GM21723 (cell line): Measurements from ENCODE around the gene CD163L1.
A peak's percentile ranks its signal among the peaks of the same experiment; 100 is the strongest.

Source experiments
- ATAC-seq: cut with Tn5 transposase; IDR thresholded peaks from one replicate; pipeline ENCODE4 v1.9.1; 2021; ENCODE audit warnings: mild to moderate bottlenecking, moderate library complexity; ENCODE audit not compliant: unreplicated experiment

The CD163L1 gene

DNA sequence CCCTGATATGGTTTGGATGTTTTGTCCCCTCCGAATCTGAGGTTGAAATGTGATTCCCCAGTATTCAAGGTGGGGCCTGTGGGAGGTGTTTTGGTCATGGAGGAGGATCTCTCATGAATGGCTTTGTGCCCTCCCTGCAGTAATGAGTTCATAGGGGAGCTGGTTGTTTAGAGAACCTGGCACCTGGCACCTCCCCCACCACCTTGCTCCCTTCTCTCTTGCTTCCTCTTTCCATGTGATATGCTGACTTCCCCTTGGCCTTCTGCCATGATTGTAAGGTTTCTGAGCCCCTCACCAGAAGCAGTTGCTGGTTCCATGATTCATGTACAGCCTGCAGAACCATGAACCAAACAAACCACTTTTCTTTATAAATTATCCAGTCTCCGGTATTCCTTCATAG, 32.6 kb downstream of the CD163L1 start:
- no peak for ATAC-seq

DNA sequence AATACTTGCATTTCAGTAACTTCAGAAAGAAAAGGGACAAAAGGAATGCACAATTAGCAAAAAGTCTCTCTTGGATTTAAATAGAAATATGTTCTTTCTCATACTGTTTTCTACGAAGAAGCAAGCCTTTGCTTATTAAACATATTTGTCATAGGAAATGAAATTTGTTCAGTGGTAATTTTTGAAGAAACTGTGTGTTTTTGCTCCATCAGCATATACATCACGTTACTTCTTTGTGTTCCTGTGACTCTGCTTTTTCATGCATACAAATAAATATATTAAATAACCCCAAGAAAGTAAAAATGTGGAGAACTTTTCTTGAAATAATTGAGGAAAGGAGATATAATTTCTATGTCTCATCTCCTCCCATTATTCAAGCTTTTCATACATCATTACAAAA, 39.7 kb downstream of the CD163L1 start:
- ATAC-seq = no peak

DNA sequence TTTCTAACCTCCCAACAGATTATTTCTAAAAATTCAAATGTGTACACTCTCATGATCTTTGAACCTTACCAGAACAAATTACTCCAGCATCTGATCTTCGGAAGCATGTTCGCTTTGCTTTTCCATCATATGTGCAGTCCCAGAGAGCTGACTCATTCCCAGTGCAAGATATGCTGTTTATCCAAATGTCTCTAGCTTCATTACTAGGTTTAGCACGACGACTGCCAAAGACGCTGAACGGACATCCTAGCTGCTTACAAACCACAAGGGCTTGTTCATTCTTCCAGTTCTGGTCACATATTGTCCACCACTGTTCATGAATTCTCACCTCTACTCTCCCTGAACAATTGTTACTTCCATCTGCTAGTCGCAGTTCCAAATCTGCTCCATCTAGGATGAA, 40.5 kb downstream of the CD163L1 start:
- no peak for ATAC-seq

DNA sequence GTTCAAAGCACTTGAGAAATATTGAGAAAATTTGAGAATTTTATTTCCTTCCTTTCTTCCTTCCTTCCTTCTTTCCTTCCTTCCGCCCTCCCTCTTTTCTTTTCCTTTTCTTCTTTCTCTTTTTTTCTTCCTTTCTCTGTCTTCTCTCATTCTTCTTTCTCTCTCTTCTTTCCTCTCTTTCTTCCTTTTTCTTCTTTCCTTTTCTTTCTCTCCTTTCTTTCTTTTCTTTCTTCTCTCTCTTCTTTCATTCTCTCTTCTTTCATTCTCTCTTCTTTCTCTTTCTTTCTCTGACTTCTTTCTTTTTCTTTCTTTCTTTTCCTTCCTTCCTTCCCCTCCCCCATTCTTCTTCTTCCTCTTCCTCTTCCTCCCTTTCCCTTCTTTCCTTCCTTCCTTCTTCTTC, 44.9 kb downstream of the CD163L1 start:
- no peak for ATAC-seq

DNA sequence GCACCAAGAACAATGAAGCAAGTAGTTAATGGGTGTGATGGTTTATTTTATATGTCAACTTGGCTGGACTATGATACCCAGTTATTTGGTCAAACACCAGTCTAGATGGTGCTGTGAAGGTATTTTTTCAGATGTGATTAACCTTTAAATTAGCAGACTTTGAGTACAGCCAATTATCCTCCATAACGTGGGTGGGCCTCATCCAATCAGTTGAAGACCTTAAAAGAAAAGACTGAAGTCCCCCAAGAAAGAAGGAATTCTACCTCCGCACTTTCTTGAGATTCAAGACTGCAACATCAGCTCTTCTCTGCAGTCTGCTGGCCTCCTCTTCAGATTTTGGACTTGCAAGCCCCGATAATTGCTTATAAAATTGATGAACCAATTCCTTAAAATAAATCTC, 47.5 kb downstream of the CD163L1 start:
- ATAC-seq = no peak

DNA sequence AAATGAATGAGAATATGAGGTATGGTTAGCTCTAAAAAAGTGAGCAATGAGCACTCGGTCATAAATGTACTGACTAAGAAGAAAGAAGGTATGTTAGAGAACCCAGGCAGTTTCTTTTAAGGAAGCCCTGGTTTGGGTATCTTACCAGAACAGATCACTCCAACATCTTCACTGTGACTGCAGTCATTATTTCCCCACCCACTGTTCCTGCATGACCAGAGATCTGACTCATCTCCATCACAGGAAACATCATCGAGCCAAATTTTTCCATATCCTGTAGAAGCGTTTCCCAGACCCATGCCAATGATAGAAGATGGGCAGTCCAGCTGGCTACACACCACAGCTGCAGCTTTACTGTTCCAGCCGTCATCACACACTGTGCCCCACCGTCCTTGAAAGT, 48.0 kb downstream of the CD163L1 start:
- ATAC-seq = no peak

DNA sequence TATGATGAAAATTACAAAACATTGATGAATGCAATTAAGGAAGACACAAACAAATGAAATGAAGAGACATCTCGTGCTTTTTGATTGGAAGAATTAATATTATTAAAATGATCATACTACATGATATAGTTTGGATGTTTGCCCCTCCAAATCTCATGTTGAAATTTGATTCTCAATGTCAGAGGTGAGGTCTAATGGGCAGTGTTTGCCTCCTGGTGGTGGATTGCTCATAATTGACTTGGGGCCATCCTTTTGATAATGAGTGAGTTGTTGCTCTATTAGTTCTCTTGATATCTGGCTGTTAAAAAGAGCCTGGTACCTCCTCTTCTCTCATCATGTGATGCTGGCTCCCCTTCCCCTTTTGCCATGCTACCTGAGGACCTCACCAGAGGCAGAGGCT, 56.7 kb downstream of the CD163L1 start:
- no peak for ATAC-seq

DNA sequence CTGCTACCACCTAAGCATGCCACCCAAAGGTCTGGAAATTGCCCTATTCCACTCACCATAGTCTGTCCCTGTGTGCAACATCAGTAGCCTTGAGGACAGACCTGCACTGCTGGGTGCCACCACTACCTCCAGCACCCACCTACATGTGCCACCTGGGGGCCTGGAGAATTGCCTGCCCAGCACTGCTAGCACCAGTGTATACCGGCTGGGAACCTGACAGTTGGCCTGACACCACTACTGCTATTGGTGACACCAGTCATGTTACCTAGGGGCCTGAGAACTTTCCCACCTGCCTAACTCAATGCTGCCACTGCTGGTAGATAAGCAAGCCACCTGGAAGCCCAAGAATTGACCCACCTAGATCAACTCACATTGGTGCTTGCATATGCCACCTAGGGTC, 60.8 kb downstream of the CD163L1 start:
- ATAC-seq = no peak

DNA sequence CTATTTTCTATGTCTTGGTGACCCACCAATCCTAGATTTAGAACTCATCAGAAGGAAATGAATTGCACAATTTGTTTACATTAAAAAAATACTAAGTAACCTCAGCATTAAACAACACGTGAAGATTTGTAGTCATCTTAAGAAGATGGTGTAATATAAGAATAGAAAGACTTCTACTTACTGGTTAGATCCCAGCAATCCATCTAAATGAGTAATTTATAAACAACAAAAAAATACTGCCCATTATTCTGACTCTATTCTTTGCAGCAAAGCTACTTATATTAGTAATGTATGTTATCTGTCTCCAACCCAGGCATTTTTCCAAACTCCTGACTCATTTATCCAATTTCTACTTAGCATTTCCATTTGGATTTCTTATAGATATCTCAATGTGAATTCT, 67.8 kb downstream of the CD163L1 start:
- ATAC-seq = no peak

DNA sequence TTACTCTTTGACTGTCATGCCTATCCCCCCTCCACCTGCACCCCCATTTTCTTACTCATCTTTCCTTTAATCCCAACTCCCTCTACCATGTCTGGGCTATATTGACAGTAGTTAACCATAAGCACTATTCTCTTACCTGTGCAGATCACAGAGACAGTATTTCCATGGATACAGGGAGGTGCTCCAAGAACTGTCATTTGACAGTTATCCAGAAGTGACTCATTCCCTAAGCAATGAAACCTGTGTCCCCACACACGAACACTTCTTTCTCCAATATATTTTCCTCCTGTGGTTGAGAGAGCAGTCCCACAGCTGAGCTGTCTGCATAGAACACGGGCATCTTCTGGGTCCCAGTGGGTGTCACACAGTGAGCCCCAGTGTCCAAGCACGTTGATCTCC, 68.8 kb downstream of the CD163L1 start:
- no peak for ATAC-seq

DNA sequence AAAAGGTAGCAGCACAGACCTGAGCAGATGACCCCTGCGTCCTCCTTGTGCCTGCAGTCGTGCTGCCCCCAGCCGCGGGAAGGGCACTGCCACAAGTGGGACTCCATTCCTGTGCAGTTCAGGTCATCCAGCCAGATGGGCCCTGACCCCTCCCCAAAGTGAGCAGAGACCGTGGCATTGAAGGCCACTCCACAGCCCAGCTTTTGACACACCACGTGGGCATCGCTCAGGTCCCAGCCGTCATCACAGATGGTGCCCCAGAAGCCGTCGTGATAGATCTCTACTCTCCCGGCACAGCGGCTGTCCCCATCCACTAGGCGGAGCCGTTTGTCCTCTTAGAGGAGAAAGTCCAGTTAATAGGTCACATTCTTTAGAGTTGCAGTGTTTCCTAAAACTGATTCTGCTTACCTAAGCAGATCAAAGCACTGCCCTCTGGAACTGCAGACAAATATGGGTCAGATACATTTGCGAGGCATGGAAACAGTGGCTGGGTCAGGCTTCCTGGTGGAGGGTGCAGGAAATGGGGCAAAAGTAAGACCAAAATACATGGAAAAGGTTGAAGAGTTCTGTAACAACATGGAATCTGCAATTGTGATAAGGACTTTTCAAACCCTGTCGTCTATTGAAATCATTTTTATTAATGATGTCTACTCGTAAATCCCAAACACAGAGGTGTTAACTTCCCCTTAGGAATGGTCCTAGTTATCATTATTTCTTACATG, 69.4 kb downstream of the CD163L1 start:
- no peak for ATAC-seq

DNA sequence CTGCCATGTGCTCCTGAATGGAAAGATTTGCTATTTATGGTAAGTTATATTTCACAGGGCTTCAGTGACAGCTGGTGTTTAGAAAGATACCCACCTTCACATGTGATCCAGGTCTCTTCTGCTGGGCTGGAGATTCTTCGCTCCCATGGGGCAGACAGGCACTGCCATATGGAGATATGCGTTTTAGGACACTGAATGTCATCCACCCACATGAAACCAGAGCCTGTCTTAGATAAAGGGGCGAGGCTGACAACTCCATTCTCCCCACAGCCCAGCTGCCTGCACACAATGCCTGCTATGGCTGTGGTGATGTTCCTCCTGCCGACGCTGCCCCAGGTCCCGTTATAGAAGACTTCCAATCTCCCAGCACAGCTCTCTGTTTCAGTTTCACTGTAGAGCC, 70.7 kb downstream of the CD163L1 start:
- ATAC-seq = no peak

DNA sequence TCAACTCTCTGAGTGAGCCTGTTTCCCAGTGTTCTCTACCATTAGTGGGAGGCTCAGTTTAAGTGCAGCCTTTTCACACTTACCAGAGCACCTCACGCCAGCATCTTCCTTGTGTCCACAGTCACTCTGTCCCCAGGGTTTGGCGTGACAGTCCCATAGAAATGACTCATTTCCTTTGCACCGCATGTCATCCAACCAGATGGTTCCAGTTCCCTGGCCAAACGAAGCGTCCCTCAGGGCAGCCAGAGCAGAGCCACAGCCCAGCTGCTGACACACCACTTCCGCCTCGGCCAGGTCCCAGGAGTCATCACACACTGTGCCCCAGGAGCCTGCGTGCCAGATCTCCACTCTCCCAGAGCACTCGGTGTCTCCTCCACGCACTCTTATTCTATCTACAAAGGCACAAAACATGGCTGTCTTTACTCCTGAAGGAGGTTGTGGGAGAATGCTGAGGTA, 74.7 kb downstream of the CD163L1 start:
- ATAC-seq = peak; percentile 78

DNA sequence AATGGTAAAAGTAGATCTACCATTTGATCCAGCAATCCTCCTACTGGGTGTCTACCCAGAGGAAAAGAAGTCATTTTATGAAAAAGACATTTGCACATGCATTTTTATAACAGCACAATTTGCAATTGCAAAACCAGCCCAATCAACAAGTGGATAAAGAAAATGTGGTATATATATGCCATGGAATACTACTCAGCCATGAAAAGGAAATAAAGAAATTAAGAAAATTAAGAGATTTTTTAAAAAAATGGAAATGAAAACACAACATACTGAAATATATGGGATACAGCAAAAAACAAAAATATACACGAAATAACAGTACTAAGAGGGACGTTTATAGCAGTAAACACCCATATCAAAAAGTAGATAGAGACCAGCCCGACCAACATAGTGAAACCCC, 81.2 kb downstream of the CD163L1 start:
- no peak for ATAC-seq

DNA sequence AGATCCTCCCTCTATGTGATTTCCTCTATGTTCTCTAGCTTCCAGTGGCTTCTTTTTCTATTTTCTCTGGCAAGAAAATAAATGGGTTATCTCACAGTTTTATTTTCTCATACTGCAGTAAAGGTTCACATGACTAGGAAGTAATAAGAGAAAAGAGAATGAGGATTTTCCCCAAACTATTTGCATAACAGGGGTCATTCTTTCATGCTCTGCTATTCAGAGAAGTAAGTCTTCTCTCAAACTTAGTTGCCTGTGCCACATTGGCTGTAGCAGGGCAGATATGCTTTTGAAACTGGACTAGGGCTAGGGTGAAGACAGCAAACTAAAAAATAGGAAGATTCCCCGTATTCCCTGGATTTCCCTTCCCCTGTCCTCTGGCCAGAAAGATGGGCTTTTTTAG, 82.7 kb downstream of the CD163L1 start:
- ATAC-seq = no peak

DNA sequence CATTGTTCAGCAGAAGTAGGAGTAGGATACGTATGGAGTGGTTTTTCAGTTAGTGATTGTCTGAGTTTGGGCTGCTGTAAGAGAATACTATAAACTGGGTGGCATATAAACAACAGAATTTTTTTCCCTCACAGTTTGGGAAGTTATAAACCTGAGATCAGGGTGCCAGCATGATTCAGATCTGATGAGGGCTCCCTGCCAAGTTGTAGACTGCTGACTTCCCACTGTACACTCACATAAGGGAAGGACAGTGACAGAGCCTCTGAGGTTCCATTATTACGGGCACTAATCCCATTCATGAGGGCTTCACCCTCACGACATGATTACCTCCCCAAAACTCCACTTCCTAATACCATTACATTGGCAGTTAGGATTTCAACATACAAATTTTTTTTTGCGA, 89.4 kb downstream of the CD163L1 start:
- no peak for ATAC-seq

DNA sequence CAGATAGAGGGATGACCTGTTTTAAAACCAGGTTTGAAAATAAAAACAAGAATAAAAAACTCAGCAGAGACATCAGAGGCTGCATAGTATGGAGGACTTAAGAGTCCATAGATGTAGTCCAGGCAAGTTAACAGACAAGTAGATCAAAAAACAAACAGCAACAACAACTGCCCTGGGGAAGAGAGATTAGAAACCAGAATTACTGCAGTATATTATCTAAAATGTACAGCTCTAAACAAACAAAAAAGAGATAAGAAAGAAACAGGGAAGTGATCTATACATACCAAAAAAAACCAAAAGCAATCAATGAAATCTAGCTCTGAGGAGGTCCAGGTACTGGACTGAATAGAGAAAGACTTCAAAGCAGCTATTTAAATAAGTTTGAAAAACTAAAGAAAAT, 91.3 kb downstream of the CD163L1 start:
- ATAC-seq = no peak

DNA sequence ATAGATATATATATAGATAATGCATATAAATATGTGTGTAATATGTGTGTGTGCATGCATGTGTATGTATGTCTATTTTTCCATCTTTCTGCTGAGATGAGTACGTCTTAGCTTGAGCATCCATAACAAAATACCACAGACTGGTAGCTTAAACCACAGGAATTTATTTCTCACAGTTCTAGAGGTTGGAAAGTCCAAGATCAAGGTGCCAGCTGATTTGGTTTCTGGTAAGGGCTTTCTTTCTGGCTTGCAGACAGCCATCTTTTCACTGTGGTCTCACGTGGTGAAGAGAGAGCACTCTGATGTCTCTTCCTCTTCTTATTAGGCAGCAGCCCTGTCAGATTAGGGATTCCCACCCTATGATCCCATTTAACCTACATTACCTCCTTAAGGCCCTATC, 92.8 kb downstream of the CD163L1 start:
- ATAC-seq = no peak

DNA sequence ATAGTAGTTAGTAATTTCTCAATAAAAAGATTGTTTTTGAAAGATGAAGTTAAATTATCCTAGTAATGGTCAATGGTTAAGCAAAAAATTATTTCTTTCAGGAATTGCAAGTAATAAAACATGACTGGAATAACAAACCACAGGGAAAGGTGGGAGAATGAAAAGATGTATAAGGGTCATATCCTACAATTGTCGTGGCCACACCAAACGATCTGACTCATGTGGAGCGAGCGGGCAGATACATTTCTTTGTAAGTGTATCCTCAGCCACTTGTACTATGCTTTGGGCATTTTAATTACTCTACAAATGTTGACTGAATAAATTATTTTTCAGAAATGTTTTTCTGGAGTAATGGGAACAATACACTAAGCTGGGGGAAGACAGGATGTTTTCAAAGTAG, 94.5 kb downstream of the CD163L1 start:
- no peak for ATAC-seq

DNA sequence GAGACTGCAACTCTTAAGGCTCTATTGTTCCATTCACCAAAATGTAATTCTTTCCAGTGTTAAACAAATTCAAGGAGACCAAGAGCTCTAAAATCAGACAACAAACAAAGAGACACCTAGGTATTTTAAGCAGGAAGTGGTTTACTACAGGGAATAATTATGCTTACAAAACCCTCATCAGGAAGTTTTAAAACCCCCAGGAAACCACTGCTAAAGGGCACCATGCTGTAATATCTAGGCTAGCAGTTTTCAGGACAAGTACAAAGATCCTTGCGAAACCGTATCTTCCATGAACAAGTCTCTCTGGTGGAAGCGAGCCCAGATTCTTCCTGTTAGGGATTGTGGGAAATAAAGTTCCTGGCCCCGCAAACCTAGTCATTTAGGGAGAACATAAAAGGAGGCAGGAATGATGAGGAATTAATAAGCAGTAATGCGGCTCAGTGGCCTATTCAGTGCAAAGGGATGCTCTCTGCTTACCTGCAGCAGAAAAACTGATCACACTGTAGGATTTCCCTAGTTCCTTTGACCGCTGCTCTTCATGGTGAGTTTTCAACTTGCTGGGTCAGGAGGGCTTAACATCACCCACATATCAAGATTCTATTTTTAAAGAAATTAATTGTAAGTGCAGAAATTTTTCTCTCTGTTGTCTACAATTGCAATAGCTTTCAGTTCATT, 97.3 kb downstream of the CD163L1 start:
- ATAC-seq = no peak

DNA sequence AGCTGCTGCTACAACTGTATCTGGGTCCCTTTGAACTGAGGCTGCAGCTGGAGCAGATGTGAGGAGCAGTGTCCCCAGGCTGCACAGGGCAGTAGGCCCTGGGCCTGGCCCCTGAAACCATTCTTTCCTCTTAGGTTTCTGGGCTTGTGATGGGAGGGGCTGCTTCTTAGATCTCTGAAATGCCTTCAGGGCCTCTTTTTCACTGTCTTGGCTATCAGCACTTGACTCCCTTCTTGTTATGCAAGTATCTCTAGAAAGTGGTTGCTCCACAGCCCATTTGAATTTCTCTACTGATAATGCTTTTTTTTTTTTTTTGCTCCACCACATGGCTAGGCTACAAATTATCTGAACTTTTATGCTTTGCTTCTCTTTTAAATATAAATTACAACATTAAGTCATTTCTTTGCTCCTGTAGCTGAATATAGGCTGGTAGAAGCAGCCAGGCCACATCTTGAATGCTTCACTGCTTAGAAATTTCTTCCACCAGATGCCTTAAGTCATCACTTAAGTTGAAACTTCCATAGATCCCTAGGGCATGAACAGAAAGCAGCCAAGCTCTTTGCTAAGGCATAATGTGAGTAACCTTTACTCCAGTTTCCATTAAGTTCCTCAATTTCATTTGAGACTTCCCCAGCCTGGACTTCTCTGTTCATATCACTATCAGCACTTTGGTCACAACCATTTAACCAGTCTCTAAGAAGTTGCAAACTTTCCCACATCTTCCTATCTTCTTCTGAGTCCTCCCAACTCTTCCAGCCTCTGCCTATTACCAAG, 98.9 kb downstream of the CD163L1 start:
- no peak for ATAC-seq

DNA sequence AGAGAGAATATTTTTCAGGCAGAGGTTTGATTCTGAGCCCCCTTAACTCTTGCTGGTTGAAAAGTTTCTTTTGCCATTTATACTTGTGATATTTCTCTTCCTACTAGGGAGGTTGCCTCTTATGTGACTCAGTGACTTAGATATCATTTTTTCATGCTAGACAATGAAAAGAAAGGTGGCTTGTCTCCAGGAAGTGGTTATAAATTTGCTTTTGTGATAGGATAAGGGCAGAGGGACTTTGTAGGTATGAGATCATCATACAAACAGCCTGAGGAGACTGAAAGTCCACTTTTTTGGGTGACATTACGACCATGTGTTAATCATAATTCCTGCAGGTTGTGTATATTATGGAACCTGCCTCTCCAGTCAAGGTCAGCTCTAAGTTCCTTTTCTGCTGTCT, 104.3 kb downstream of the CD163L1 start:
- ATAC-seq = no peak
